DMS153 treated with DMSO at 0.1 percent for 48 hours (cell line): ENCODE data around the gene SLC7A6.
"Not testable (repeated sequence)": the region's sequence is repeated elsewhere in the genome, so short reads cannot be mapped to it uniquely, and the experiment has no call there.

Source experiments
- DNase-seq: peaks from one replicate; lab custom pipeline; 2025; ENCODE audit not compliant: unreplicated experiment; lab: John Stamatoyannopoulos, UW

The SLC7A6 gene

DNA sequence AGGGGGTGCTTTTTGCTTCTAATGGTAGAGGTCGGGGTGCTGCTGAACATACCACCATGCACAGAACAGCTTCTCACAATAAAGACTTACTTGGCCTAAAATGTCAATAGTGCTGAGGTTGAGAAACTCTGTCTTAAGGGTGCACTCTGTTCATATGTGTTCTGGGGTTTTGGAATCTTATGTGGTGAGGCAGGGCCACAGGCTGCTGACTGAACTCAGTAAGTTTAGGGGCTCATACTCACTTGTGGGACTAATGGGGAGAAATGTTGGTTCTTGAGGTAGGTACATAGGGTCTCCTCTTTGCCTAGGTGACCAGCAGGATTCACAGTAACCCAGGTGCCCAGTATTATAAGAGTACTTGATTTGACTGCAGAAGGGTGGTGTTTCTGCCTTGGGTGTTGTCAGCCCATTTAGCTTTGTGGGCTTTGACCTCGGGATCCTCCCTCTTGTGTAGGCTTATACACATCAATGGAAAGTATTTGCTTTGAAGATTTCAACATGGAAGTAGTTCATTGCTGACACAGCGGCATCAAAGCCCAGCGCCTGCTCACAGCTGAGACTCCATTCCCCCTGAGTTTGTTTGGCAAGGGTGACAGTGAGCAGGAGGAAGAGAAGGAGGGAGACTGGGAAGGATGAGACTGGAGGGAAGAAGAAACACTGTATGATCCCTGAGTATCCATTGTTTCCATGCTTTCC is 17.2 kb downstream of the SLC7A6 start:
- DNase-seq: no peak

DNA sequence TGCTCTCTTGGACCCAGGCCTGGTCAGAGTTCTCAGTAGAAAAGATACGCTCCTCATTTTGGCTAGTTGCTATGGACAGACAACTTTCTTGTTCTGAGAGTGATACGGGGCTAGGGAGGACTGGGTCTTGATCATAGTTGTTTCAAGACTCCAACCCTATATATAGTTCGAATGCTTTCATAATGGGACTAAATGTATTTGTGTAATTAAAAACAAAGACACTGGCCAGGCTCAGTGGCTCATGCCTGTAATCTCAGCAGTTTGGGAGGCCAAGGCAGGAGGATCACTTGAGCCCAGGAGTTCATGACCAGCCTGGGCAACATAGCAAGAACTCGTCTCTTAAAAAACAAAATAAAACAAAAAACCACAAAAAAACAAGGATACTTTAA is 17.7 kb downstream of the SLC7A6 start:
- DNase-seq: no peak

DNA sequence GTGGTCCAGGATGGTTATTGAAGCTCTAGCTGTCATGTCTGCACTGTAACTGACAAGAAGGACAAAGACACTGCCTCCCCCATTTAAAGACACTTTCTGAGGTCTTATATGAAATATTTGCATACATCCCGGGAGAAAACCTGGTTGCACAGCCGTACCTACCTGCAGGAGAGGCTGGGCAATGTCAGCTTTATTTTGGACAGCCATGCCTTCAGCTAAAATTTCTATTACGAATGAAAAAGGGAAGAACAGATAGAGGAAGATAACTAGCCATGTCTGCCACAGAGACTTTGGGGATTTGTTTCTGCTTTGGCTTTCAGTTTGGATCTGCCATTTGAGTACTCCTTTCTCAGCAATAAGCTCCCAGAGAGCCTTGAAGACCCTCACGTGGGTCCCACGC is 19.0 kb downstream of the SLC7A6 start:
- no peak for DNase-seq

DNA sequence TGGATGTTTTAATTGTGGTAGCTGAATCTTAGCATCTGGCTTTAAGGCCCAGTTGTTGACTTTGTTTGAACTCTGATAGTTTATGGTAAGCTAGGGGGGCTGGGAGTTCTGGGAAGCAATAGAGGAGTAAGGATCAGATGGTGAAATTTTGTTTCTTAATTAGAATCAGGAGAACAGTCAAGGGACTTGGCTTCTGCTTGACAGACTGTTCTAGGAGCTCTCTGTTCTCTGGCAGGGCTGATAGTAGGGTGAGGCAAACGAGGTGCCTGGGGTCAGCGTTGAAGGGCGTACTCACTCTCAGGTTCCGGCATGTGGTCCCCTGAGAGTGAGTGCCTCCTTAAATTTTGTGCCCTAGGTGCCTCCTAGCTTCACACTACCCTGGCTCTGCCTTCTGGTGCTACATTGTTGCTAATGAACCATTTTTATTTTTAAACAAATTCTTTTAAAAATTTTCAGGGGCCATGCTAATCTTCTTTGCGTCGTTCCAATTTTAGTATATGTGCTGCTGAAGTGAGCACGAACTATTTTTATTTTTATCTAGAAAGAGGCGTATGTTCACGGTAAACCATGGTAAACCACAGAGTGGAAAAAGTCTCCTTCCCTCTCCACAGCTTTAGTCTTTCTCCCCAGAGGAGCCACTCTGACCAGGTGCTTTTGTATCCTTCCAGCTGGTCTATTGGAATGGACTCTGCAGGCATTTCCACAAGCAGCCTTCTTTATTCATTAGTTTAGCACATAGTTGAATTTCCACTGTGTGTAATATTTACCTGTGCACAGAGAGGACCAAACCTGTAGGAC is 19.7 kb downstream of the SLC7A6 start:
- no peak for DNase-seq

DNA sequence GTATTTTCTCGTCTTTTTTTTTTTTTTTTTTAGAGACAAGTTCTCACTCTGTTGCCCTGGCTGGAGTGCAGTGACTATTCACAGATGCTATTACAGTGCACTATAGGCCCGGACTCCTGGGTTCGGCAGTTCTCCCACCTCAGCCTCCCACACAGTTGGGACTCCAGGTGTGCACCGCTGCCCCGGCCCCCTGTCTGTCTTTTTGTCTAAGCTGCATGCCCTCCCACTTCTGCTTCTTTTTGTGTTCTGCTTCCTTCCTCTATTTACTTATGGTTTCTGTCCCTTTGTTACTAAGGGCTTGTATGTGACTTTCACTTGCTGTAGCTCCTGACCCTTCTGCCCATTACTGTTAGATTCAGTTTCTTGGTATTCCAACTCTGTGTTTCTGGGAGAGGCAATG is 20.5 kb downstream of the SLC7A6 start:
- no peak for DNase-seq

DNA sequence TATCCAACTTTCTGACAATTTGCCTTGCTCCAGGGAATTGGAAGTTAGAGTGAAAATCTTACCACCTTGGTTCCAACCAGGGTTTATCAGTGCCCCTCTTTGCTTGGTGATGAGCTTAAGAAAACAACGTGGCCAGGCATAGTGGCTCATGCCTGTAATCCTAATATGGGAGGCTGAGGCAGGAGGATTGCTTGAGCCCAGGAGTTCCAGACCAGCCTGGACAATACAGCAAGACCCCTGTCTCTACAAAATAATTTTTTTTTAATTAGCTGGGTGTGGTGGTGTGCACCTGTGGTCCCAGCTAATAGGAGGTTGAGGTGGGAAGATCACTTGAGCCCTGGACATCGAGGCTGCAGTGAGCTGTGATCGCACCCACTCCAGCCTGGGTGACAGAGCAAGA is 21.4 kb downstream of the SLC7A6 start:
- no peak for DNase-seq

DNA sequence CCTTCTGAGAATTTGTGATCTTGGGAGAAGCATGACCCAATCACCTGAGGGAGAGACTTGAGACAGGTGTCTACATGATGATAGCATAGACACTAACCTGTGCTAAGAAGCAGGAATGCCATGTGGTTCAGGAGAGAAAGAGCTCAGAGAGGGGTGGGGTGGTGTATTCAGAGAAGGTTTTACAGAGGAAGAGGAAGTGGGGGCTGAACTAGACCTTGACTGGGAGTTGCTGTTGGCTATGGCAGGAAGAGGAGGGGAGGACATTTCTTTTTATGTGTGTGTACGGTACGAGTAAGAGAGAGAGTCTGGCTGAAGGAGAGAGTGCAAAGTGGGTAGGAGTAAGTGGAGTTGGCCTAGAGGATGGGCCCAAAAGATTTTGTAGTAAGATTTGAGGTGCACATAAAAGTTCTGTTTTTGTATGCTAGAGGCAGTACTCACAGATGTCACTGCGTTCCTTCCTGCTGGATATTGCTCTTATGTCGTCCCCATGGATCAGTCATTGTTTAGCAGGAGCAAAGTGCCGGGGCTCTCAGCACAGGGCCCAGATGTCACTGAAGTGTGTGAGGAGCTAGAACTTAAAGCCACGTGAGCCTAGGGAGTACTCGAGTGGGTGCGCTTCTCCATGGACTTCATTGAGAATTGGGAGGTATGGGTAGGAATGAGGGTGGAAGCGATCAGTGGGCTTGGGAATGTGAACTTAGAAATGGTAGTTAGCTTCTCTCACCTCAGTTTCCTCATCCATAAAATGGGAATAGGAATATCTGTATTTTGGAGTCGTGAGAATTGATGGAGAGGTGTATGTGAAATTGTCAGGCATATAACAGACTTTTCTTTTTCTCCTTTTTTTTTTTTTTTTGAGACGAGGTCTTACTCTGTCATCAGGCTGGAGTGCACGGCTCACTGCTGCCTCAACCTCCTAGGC is 22.1 kb downstream of the SLC7A6 start:
- DNase-seq: no peak

DNA sequence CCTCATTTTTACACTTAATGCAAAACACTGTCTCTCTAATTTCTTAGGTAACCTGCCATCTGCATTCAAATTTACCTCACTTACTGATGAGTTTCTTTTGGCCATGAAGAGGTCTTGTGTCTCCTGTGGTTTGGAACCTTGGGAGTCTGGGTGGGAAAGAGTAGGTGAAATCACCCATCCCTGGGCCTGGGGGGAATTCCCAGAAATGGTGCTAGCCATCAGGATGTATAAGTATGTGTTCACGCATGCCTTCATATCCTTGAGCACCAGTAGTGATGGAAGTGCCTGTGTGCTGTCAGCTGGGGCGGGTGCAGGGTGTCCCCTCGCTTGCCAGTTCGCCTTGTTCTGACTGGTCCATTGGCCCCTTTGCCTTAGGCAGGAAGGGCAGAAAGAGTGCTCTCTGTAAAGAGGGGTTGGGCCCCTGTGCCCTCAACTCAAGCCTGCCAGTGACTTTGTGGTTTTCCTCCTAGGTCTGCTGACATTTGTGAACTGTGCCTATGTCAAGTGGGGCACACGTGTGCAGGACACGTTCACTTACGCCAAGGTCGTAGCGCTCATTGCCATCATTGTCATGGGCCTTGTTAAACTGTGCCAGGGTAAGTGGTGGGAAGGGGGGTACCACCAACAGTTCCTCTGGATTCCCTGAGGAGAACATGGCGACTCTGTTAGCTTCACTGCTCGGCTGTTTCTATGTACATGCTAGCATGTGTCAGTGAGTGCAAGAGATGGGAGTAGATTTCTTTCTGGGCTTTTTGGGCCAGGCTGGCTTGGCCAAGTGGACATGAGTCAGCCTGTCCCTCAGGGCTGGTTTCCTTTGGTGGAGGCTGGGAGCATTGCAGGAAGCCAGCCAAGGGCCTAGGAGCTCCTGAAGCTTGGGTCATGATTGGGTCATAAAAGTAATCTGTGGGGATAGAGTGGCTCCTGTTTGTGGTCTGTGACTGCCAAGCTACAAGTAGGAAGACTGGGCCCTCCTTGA is 23.2 kb downstream of the SLC7A6 start:
- DNase-seq: no peak

DNA sequence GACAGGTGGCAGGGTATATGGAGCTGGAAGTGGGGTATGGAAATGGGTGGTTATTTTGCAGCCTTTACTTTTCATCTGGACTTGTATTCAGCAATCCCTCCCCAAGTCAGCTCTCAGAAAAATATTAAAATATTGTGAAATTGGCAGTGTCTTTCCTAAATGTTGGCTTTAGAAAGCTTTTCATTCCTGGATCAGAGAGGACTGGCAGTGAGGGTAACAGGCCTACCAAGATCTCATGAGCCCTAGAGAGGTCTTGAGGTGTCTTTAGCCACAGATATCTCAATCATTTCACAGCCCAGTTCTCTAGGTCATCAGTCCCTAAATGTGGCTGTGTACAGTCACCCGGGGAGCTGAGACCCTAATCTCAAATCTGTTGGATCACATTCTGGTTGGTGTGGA is 23.9 kb downstream of the SLC7A6 start:
- no peak for DNase-seq

DNA sequence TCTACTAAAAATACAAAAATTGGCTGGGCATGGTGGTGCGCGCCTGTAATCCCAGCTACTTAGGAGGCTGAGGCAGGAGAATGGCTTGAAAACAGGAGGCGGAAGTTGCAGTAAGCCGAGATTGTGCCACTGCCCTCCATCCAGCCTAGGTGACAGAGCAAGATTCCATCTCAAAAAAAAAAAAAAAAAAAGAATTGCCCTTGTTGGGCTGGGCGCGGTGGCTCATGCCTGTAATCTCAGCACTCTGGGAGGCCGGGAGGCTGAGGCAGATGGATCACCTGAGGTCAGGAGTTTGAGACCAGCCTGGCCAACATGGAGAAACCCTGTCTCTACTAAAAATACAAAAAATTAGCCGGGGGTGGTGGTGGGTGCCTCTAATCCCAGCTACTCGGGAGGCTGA is 24.5 kb downstream of the SLC7A6 start:
- not testable (repeated sequence) for DNase-seq

DNA sequence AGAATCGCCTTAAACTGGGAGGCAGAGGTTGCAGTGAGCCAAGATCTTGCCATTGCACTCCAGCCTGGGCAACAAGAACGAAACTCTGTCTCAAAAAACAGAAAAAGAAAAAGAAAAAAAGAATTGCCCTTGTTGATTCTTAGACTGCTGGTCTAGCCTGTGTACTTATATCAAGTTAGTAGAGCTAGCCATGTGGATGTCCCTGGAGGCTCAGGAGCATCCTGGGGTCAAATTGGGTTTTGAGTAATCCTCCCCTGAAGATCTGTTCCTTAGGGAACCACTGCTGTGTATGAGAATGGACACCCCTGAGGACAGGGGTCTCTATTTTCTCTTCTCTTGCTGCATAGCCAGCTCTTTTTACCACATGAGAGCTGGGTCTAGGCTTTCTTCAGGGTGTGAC is 24.9 kb downstream of the SLC7A6 start:
- DNase-seq: no peak

DNA sequence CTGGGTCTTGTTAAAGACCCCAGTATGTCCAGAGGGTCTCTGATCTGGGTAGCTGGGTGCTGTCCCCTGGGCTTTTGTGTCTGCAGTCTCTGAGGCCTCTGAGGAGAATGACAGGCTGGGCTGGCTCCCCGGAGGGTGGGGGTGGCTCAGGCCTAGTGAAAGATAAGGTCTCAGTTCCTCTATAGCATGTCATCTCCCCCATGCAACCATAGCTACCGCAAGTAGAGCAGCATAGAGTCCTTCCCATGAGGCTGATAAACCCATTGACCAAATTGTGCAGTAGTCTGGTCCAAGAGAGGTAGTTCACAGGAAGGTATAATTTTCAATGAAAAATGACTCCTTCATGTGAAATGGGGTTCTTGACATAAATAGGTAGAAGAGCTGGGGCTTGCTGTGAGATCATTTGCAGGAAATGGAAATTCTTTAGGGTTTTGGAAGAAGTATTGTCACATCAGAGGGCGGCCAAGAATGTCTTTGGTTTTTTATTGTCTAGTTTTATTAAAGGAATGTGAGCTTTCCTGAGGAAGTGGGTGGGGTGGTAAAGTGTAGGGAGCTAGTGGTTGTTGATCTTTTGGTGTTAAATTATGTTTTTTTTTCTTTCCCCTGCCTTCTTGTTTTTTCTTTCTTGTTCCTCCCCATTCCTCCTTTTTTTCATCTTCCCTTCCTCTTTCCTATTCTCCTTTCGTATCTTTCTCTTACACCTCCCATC is 25.4 kb downstream of the SLC7A6 start:
- DNase-seq: no peak

DNA sequence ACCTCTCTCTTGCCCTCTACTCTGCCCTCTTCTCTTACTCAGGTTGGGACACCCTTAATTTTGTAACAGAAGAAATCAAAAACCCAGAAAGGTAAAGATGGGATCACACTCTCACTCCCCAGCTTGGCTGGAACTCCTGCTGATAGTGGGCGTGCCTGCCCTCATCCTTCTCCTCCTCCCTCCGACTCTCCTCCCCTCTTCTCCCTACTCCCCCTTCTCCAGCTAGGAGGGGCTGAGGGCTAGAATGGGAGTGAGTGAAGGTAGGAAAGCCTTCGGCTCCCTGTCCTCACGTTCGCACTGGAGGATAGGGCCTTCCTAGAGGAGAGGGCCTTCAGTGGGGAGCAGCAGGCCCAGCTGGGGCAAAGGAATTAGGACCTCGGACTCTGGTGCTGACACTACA is 26.1 kb downstream of the SLC7A6 start:
- no peak for DNase-seq

DNA sequence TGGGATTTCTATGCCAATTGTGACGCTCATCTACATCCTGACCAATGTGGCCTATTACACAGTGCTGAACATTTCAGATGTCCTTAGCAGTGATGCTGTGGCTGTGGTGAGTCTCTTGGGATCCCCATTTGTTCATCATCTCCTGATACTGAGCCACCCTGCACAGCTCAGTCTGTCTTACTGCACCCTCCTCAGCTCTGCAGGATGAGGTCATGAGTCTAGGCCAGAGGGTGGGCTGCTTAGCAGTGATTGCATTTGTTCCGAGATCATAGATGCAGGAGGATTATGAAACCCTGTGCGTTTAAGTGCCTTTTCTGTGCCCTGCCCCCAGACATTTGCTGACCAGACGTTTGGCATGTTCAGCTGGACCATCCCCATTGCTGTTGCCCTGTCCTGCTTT is 26.9 kb downstream of the SLC7A6 start:
- DNase-seq: no peak

DNA sequence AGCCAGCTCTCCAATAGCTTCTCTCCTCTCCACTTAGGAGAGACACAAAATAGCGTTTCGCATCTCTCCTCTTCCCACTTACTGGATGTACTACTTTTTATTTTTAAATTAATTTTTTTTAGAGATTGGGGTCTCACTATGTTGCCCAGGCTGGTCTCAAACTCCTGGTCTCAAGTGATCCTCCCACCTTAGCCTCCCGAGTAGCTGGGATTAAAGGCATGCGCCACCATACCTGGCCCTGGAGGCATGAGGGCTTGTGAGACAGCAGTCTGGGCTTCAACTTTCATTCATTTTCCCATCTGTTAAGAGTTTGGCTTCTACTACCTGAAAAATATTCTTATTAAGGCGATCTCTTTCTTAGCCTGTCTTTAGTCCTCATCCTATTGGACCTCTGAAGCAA is 28.1 kb downstream of the SLC7A6 start:
- no peak for DNase-seq

DNA sequence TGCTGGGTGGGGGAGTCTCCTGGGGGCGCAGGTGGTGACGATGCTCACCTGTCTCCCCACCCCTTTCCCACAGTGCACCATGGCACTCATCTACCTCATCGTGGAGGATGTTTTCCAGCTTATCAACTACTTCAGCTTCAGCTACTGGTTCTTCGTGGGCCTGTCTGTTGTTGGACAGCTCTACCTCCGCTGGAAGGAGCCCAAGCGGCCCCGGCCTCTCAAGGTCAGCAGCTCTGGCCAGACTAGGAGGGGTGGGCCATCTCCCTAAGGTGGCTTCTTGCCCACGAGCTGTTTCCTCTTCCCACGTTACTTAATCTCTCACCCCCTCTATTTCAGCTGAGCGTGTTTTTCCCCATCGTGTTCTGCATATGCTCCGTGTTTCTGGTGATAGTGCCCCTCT is 32.0 kb downstream of the SLC7A6 start:
- DNase-seq: no peak

DNA sequence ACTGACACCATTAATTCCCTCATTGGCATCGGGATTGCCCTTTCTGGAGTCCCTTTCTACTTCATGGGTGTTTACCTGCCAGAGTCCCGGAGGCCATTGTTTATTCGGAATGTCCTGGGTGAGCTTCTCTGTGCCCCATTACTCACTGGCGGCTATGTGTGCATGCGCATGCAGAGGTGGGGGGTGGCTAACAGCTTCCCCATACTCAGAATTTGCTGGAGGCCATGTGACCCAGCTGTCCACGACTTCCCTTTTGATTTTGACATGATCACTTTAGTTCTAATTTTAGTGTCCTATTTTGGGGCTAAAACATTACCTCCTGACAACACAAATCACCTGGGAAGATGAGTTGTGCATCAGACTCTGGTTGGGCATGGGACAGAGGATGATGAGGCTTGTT is 32.4 kb downstream of the SLC7A6 start:
- no peak for DNase-seq

DNA sequence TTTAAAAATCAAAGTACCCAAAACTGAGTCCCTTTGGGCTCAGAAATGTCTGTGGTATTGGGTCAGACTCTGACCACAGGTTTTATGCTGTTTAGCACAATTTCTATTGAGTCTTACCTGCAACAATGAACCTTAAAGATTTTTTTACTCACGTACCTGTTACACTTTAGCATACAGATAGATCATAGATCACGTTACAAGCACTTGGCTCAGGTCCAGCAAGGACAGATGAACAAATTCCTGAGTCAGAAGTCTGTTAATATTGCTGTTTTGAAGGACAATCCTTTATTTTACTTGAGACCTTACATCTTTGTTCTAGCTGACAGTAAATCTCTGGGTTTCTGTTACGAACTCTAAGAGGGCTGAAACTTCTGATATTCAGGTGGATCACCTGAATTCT is 33.6 kb downstream of the SLC7A6 start:
- no peak for DNase-seq

DNA sequence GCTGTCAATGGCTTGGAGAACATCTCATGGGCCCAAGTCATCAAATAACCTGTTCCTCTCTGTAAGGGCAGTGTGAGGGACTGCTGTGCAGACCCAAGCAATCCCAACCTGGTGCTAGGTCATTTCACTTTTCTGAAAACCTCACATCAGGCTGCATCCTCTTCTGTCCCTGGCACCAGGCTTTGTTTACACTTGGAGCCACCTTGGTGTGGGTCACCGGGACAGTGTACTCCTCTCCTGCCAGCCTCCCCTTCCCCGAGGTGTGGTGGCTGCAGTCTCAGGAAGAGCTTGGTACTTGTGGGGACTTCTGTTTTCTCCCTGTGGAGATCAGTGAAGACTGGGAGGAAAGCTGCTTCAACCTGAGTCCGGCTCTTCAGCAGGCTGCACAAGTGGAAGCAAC is 34.0 kb downstream of the SLC7A6 start:
- DNase-seq: no peak
